ENCODE data around the gene MRFAP1.

GRCh38 chr4:6620891-6621555 is 19.5 kb upstream of the MRFAP1 start:
- TF ChIP-seq CTCF (IDR thresholded peaks at IDR 0.05) (no peak), POLR2AphosphoS5 (IDR thresholded peaks at IDR 0.05) (no peak)
